NCI-H510A treated with DMSO at 0.1 percent for 48 hours (cell line): Measurements from ENCODE around the gene SGF29.
"Not testable (repeated sequence)": the region's sequence is repeated elsewhere in the genome, so short reads cannot be mapped to it uniquely, and the experiment has no call there.

Experiments used
- DNase-seq: peaks from one replicate; lab custom pipeline; 2025; lab: John Stamatoyannopoulos, UW

The SGF29 gene

GRCh38 chr16:28612359-28613280 is 58.9 kb downstream of the SGF29 start:
- DNase-seq, result not testable (repeated sequence)

GRCh38 chr16:28613912-28614311 is 60.2 kb downstream of the SGF29 start:
- DNase-seq, result not testable (repeated sequence)

GRCh38 chr16:28614561-28614960 is 60.8 kb downstream of the SGF29 start:
- DNase-seq, result not testable (repeated sequence)

GRCh38 chr16:28615486-28616223 is 61.9 kb downstream of the SGF29 start:
- peak; percentile 29 for DNase-seq

DNA sequence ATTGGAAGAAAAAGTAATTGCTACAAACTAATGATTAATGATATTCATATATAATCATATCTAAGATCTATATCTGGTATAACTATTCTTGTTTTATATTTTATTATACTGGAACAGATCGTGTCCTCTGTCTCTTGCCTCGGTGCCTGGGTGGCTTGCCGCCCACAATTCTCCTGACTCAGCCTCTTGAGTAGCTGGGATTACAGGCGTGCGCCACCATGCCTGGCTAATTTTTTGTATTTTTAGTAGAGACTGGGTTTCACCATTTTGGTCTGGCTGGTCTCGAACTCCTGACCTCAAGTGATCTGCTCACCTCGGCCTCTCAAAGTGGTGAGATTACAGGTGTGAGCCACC is 62.5 kb downstream of the SGF29 start:
- DNase-seq, result not testable (repeated sequence)

GRCh38 chr16:28616636-28617035 is 62.9 kb downstream of the SGF29 start:
- DNase-seq, result no peak

GRCh38 chr16:28617874-28618273 is 64.2 kb downstream of the SGF29 start:
- no peak for DNase-seq

- not testable (repeated sequence) for DNase-seq
Measured at GRCh38 chr16:28620316-28620715, 66.6 kb downstream of the SGF29 start.

- no peak for DNase-seq
Measured at GRCh38 chr16:28621481-28622155, 67.9 kb downstream of the SGF29 start.

DNA sequence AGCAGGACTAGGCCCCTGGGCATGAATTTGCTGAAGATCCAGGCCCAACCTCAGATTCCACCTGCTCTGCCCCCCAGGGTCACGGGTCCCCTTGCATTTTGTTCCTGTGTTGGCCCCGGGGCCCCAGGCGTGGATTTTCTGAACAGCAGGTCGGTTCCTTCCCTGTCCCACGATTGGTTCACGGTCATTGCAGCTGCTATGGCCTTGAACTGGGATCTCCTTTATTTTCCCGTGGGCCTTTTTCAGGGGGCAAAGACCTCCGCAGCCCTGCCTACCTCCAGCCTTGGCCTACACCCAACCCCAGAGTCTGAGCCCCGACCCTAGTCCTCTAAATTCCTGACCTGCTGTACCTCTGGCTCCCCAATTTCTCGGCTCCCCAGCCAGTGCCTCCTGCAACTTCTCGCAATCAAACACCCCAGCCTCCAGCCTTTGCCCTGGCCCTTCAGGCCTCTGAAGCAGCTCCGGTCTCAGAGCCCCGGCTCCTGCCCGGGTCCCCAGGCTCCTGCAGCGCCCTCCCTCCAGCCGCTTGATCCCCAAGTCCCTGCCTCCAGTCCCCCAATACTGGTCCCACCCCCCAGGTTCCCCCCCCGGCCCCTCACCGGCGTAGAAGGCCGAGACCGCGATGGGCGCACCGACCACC is 68.9 kb downstream of the SGF29 start:
- DNase-seq, result not testable (repeated sequence)

- peak; percentile 88 for DNase-seq
Measured at GRCh38 chr16:28623172-28623711, 69.5 kb downstream of the SGF29 start.

GRCh38 chr16:28630905-28631304 is 77.2 kb downstream of the SGF29 start:
- DNase-seq, result not testable (repeated sequence)

DNA sequence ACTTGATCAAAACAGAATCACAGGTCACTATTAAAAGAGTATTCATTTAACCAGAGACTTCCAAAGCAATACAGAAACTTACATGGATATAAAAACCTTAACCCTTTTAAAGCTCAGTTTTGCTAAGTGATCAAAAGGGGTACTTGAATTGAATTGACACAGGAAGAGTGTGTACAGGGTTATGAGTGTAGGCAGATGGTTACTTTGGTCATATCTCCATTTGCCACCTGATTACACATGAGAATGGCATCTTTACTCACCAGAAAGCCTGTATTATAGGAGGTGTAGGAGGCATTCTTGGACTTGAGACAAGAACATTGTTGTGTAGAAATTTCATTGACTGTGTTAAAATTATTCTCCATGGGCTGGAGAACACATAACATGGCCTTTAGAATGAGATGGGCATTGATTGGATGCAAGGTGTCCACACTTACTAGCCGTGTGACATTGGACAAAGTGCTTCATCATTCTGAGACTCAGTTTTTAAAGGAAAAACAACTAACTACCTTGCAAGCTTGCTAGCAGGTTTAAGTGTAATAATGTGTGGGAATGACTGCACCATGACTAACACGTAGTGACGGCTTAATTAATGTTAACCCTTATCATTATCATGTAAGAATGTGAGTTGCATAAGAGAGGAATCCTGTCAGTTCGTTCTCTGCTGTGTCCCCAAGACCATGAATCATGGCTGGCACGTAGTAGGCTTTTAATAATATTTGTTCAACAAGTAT is 82.5 kb downstream of the SGF29 start:
- DNase-seq, result not testable (repeated sequence)

DNA sequence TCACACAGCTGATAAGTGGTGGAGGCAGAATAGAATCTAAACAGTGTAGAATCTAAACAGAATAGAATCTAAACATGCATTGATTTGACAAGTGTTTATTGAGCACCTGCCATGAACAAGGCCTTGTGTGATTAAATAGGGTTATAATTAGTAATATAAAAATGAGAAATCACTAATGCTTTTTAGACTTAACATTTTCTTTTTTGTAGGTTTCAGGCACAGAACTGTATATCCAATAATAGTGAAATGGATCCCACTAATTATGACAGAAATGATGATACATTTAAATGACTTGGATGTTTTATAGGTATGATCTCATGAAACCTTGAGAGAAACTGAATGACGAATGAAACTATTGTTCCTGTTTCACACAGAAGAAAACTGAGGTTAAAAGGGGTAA is 84.0 kb downstream of the SGF29 start, which contains the start of gene NPIPB8:
NPIPB8 (plus strand) TSS at position 301 of the 400 bp plus-strand sequence. CDS start 296 bp downstream, outside the sequence.
- not testable (repeated sequence) for DNase-seq

- DNase-seq, result not testable (repeated sequence)
Measured at GRCh38 chr16:28638359-28638758, 84.6 kb downstream of the SGF29 start.

DNA sequence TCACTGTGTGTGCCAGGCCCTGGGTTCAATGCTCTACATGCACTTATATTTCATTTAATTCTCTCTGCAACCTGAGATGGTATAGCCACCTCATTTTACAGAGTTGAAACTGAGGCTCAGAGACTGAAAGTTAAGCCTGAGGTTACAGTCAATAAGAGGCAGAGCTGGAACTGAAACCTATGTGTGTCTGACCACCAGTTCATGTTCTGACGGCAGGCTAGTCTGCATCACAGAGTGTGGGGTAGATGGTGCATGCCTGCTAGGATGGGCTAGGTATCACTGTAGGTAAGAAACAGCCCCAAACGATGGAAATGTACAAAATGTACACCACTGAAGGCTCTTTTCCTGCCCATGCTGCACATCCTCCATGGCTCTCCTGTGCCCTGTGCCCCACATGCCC is 86.2 kb downstream of the SGF29 start:
- not testable (repeated sequence) for DNase-seq
